ENCODE data around the gene DDX51.
"Not testable (repeated sequence)": the region's sequence is repeated elsewhere in the genome, so short reads cannot be mapped to it uniquely, and the experiment has no call there.

The DDX51 gene

GRCh38 chr12:132137483-132138125, 6.5 kb downstream of the DDX51 start:
- DNase-seq: no peak

DNA sequence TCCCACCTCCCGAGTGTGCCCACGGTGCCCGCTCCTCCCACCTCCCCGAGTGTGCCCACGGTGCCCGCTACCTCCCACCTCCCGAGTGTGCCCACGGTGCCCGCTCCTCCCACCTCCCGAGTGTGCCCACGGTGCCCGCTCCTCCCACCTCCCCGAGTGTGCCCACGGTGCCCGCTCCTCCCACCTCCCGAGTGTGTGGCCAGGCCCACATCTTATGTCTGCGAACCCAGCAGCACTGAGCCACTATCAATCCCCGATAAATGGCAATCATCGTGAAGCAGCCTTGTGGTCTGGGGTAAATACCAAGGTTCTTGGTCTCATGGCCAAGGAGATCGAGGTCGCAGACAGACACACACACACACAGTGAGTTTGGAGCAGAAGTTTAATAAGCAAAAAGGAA, 7.9 kb downstream of the DDX51 start:
- DNase-seq: not testable (repeated sequence)

- DNase-seq: not testable (repeated sequence)
Measured at GRCh38 chr12:132134653-132135183, 9.4 kb downstream of the DDX51 start.

DNA sequence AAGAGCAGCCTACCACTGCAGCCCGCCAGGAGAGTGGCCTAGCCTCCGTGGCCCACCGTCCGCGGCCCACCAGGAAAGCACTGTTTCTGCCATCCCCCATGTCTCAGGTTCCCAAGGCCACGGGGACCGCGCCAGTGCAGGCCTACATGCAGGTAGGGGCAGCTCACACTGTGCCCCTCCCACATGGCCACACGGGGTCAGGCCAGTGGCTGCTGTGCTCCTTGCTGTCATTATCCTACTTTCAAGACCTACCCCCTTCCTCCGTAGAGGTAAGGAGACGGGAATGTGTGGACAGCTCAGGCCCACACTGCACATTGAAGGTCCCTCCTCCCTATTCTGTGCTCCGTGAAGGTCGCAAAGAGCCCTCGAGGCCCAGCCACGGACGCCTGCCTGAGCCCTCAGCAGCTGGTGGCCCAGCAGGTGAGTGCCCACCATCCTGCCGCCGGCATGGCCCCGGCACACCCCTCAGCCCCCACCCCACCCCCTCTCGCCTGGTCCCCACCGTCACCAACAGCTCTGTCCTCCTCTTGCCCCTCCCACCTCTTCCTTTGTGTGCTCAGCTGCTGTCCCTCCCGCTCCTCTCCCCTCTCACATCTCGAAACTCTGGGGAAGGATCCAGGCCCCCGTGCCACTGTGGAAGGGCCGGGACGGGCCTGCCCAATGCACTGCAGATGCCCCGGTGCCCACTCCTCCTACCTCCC, 10.0 kb downstream of the DDX51 start:
- DNase-seq: no peak

DNA sequence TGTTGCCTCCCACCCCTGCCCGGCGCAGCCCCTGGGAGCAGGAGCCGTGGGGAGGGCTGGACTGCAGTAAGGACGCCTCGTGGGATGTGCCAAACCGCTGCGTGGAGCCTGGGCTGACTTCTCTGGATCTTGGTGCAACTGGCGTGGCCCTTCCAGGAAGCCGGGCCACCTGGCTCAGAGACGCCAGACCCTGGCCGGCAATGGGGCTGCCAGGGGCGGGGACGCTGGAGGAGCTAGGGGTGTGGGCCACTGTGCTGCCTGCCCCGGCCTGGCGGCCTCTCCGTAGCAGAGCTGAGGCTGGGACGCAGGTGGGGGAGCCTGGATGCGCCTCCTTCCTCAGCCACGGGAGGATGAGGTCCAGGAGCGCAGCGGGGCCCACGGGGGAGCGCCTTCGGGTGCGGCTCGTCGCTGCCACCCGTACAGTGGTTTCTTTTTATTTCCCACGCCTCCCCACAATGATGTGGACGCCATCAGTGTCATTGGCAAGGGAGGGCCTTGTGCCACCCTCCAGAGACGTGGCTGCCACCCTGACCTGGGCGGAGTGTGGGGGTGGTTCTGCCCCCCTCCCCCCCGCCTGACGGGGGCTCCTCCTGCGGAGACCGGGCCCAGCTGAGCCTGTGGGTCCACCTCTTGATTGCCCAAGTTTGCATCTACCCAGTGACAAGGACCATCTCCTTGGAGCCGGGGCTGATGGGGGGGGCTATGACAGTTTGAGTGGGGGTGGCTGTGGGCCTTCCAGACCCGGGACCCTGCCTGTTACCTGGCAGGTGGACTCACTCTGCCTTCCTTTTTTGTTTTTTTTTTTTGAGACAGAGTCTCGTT, 11.3 kb downstream of the DDX51 start:
- no peak for DNase-seq

- DNase-seq: no peak
Measured at GRCh38 chr12:132131952-132132351, 12.2 kb downstream of the DDX51 start.

GRCh38 chr12:132131229-132131628, 12.9 kb downstream of the DDX51 start:
- DNase-seq: no peak

DNA sequence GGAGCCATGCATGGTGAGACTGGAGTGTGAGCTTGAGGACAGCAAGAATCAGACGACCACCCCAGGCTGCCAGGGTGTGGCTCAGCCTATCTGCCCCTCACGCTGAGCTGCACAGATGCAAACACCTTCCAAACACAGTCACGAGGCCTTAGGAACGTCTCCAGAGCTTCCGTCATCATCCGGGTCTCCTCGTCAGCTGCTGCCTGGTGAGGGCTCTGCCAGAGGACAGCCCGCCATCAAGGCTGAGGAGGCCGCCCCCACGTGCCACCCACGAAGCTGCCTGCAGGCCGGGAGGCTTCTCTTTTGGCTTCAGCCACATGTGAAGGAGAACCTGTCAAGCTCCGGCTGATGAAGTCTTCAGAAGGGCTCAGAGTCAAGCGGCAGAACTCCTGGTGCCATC, 13.4 kb downstream of the DDX51 start:
- no peak for DNase-seq

DNA sequence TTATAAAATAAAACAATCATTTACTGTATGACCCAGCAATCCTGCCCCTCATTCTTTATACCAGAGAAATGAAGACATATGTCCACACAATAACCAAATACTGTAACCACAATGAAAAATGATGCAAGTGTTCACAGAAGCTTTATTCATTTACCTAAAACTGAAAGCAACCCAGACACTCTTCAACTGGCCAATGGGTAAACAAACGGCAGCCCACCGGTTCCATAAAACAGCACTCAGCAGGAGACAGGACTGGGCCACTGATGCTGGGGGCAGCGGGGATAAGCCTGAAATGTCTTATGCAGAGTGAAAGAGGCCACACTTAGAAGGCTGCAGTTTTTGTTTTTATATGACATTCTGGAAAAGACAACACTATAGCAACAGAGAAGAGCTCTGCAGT, 15.1 kb downstream of the DDX51 start:
- no peak for DNase-seq

DNA sequence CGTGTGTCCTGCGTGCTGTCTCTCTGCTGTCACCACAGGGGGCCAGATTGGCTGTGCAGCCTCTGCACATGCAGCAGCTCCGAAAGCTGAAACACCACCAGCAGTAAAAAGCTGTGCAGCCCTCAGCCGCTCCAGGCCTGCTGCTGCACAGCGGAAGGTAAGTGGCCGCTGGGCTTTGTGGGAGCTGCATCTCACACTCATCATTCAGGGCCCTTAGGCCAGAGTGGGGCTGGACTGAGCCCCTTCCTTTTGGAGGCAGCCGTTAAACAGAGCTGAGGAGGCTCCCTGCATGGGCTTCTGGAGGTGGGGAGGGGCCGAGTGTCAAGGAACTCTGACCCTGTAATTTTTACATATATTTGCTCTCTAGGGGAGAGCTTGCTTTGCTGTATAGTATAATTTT, 17.1 kb downstream of the DDX51 start:
- DNase-seq: no peak

- DNase-seq: no peak
Measured at GRCh38 chr12:132125736-132126135, 18.4 kb downstream of the DDX51 start.

- no peak for DNase-seq
Measured at GRCh38 chr12:132124766-132125425, 19.2 kb downstream of the DDX51 start.

GRCh38 chr12:132123970-132124765, 20.0 kb downstream of the DDX51 start:
- DNase-seq: no peak

GRCh38 chr12:132121283-132121682, 22.8 kb downstream of the DDX51 start:
- no peak for DNase-seq

DNA sequence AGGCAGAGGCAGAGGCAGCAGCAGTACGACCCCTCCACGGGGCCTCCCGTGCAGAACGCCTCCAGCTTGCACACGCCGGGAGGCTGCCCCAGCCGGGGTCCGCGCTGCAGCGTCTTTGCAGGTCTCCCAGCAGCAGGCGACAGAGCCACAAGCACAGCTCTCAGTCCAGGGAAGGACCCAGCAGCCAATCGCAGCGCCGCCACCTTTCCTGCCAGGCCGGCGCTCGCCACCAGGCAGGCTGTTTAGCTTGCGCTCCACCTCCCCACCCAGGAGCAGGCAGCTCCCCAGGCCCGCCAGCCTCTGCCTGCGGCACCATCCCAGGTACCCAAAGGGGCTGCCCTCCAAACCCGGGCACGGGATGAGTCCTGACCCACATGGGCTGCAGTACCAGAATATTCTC, 25.2 kb downstream of the DDX51 start:
- no peak for DNase-seq

DNA sequence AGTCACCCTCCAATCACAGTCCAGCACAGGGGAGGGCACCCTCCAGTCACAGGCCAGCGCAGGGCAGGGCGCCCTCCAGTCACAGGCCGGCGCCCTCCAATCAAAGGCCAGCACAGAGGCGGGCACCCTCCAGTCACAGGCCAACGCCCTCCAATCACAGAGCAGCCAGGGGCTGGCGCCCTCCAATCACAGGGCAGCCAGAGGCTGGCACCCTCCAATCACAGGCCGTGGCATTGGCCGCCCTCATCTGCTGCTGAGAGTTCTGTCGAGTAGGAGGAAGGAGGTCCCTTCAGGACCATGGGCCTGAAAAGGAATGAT, 26.6 kb downstream of the DDX51 start:
- DNase-seq: no peak

- no peak for DNase-seq
Measured at GRCh38 chr12:132116709-132117557, 27.2 kb downstream of the DDX51 start.

DNA sequence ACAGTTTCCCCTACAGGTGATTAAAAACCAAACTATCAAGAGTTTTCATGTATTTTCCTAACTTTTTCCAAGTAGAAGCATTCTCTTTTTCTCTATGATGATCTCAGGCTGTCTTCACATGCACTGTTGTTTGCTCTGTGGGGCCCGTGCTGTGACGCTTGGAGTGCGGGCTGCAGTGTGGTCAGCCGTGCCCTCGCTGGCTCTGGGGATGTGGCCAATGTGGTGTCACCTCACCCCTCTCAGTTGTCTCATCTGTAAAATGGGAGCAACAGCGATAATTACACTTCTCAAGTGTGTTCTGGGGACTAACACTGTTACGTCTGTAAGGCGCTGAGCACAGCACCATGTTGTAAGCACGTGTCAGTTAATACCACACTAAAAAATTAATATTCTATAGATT, 28.6 kb downstream of the DDX51 start:
- DNase-seq: no peak

- DNase-seq: no peak
Measured at GRCh38 chr12:132114667-132115066, 29.5 kb downstream of the DDX51 start.

DNA sequence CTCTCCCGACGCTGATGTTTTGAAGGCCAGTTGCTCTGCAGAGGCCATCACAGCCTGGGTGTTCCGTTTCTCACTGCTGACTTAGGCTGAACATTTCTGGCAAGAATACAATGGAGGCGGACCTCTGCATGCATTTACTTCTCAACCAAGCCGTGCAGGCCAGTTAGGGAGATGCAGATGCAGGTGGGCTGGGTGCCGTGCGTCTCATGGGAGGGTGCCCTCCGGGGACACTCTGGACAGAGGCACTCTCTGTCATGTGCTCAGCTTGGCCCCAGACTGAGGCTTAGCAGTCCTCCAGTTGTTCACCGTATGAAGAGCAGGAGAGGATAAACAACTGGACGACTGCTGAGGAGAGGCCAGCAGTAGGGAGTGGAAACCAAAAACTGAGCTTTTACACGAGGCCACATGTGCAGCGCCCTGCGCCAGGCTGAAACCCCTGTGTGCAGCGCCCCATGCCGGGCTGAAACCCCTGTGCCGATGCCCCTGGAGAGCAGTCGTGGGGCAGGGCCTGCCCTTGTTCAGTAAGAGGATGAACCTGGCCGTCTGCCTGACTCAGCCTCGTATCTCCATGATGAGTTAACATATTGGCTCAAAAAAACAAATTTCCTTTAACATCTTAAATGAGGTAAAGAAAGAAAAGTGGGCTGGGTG, 32.3 kb downstream of the DDX51 start:
- no peak for DNase-seq

DNA sequence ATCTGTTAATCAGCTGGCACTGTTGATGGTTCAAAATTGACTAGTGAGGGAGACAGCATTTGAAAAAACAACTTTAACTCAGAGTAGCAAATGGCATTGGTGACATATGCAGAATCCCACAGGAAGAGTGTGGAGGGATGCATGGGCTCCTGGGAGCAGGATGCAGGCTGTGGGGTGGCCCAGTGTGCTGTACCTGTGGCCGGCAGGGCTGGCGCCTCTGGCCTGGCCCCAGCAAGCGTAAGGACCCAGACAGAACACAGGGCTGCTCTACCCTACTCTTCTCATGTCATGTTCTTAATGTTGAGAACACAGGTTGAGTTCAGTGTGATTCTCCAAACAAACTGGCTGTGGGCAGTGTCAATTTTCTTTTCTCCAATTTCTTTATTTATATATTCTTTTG, 33.4 kb downstream of the DDX51 start:
- no peak for DNase-seq

All from midbrain (tissue), 1 donor.